Thymus (tissue), 11 donors: Measurements from ENCODE around the gene ASTN1. TPM values are rescaled to one million over a fixed set of nuclear protein-coding genes. Genes with fewer than 3 reads are reported as not detected.

ENCODE experiments used
- DNase-seq, 9 donors: peaks; one replicate each; pipeline ENCODE4 v3.0.0-alpha.2; 2013; ENCODE audit warnings: low spot score in 9 of 9, low read depth in 6 of 9, missing footprints in 1 of 9
- H3K27ac ChIP-seq, 2 donors: one replicate each; pipeline ENCODE4 v1.5.1; 2013; ENCODE audit warnings: control low read depth in 1 of 2, low read depth in 1 of 2, low read length in 1 of 2, mild to moderate bottlenecking in 1 of 2, moderate library complexity in 1 of 2
- H3K27me3 ChIP-seq, 2 donors: one replicate each; pipeline ENCODE4 v1.5.1; 2013; ENCODE audit warnings: low read length in 1 of 2; ENCODE audit not compliant: control insufficient read depth in 2 of 2, insufficient read depth in 1 of 2
- H3K36me3 ChIP-seq, 2 donors: one replicate each; pipeline ENCODE4 v1.5.1; 2013; ENCODE audit warnings: low read length in 1 of 2, mild to moderate bottlenecking in 1 of 2, moderate library complexity in 1 of 2; ENCODE audit not compliant: control insufficient read depth in 2 of 2, insufficient read depth in 2 of 2
- H3K4me1 ChIP-seq, 2 donors: one replicate each; pipeline ENCODE4 v1.5.1; 2013; ENCODE audit warnings: low read length in 2 of 2; ENCODE audit not compliant: control insufficient read depth in 2 of 2, insufficient read depth in 2 of 2
- H3K4me3 ChIP-seq, 2 donors: one replicate each; pipeline ENCODE4 v1.5.1; 2013; ENCODE audit warnings: low read length in 2 of 2, control low read depth in 1 of 2, mild to moderate bottlenecking in 1 of 2
- H3K9me3 ChIP-seq, 2 donors: one replicate each; pipeline ENCODE4 v1.5.1; 2013; ENCODE audit warnings: low read length in 1 of 2, mild to moderate bottlenecking in 1 of 2; ENCODE audit not compliant: control insufficient read depth in 2 of 2, insufficient read depth in 1 of 2
- WGBS: extraction: QIAGEN DNeasy Blood & Tissue Kit; methylation state at CpG from one replicate; pipeline ENCODE4 v1.1.7; 2013; 5-methylcytosine and 5-hydroxymethylcytosine counted together
- polyA plus RNA-seq: library from polyadenylated mRNA; stranded (reverse); fragments of 200-250 nt; gene quantifications from one replicate; pipeline ENCODE4 v1.2.3, GENCODE V29; 2013
- total RNA-seq: library from RNA; stranded (reverse); fragments of 120-200 nt; gene quantifications from one replicate; pipeline ENCODE4 v1.2.4, GENCODE V29; 2013
- donor health status: healthy.

ASTN1 gene
- total and polyA plus RNA-seq, 2 donors, result 0.09 to 0.24 TPM

DNA sequence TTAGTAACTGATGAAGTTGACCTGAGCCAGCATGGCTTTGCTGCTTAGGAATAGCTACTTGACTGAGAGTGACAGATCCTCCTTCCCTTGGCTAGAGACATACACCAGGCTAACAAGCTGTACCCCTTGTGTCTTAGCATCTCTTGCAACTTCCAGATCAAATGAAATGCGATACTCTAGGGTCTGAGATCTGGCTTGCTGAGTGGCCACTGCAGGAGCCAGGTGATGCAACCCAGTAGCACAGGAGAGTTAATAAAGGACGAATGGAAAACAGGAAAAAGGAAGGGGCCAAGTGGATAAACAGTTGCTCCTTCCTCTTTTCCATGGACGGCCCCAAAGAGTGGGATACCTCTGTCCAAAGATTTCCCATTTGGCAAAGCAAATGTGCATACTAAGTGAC is 38.2 kb downstream of the ASTN1 start:
- H3K36me3 ChIP-seq, result no peaks in the 10 kb centered on the region
- H3K9me3 ChIP-seq, result no peaks in the 10 kb centered on the region
- no peak overlapping the region for H3K27ac ChIP-seq
- H3K4me1 ChIP-seq, result no peaks in the 10 kb centered on the region
- DNase-seq, result no peak
- WGBS, result 47% methylated on average over 3 of the region's 3 CpGs
- no peak overlapping the region for H3K4me3 ChIP-seq
- no peaks in the 10 kb centered on the region for H3K27me3 ChIP-seq

DNA sequence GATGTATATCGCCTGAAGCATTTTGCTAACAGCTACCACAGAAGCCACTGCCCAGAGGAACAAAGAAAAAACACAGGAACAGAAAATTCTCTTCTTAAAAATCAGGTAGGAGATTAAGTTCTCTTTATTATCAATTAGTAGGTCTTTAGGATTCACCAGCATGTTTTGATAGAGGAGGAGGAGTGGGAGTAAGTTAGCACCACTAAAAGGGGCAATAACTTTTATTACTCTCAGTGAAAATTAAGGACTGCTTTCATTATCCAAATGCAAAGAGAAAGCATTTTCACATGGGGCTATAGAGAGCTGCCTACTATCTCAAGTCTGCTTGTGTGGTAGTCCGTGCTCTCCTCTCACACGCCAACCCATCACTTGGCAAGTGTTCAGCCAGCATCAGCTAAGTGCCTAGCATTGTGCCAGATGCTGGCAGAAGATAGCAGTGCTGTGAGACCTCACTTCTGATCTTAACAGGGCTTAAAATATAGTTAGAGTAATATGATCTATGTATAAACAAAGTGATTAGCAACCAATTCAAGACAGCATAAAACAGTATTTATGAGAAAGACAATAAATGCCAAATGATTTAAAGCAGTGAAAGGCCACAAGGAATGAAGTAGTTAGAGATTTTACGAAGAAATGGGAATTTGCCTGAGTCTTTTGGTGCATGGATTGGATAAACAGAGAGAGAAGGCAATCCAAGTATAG is 39.8 kb downstream of the ASTN1 start:
- H3K27ac ChIP-seq, result no peak overlapping the region
- no peak for DNase-seq
- no peaks in the 10 kb centered on the region for H3K36me3 ChIP-seq
- 93% methylated on average over 4 of the region's 4 CpGs for WGBS
- H3K4me3 ChIP-seq, result no peak overlapping the region
- no peaks in the 10 kb centered on the region for H3K27me3 ChIP-seq
- H3K9me3 ChIP-seq, result no peaks in the 10 kb centered on the region
- H3K4me1 ChIP-seq, result no peaks in the 10 kb centered on the region

DNA sequence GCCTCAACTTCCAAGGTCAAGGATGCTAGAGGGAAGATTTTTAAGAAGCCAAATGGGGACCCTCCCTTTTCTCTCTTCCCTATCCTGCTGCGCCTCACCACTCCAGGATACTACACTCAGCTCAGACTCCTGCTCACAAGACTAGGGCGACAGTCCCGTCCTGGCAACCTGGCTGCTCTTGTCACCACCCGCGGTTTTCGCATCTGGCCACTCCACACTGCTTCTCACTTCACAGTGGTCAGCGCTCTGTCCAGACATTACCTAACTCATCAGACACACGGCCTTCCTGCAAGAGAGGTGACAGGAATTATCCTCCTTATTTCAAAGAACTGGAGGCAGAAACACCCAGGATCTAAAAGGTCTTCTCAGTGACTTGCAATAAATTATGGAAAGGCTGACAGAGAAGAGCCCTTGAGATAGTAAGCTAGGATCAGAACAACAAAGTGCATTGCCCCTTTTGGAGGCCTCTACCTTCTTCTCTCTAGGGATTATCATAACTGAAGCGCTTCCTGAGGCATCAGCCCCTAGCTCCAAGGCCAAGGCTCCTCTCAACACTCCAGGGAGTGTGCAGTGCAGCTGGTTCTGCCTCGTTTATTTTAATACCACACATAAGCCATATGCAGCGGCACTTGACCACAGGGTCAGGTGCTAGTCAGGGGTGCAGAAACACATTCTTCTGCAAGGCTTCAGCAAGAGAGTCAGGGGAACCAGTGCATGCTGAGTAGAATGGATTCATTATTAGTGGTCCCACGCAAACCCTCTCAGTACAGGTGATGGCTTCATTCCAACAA is 41.9 kb downstream of the ASTN1 start:
- Histone ChIP-seq H3K4me3 (no peak overlapping the region), H3K27ac (no peak overlapping the region), H3K27me3 (no peaks in the 10 kb centered on the region), H3K4me1 (no peaks in the 10 kb centered on the region), H3K36me3 (no peaks in the 10 kb centered on the region), H3K9me3 (no peaks in the 10 kb centered on the region)
- DNase-seq, result no peak
- 92% methylated on average over 12 of the region's 12 CpGs for WGBS

DNA sequence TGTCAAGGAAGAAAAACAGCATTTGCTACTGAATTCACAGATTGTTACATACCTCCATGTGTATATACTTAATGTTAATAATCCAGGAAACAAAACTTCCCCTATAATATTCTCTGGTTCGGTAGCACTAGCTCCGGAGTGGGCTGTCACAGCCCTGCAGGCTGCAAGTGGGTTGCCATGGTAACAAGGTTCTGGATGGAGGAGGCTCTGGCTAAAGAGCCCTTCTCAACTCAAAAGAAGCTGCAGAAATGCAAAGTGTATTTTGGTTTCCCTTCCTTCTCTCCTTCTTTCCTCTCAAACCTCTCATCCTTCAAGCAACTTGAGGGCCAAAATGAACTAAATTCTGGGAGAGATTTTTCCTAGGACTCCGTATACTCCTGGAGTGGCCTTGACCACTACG is 45.2 kb downstream of the ASTN1 start:
- Histone ChIP-seq H3K27me3 (no peaks in the 10 kb centered on the region), H3K27ac (no peak overlapping the region), H3K36me3 (no peaks in the 10 kb centered on the region), H3K9me3 (no peaks in the 10 kb centered on the region), H3K4me3 (no peak overlapping the region), H3K4me1 (no peaks in the 10 kb centered on the region)
- DNase-seq, result no peak
- WGBS, result 65% methylated on average over 4 of the region's 4 CpGs

DNA sequence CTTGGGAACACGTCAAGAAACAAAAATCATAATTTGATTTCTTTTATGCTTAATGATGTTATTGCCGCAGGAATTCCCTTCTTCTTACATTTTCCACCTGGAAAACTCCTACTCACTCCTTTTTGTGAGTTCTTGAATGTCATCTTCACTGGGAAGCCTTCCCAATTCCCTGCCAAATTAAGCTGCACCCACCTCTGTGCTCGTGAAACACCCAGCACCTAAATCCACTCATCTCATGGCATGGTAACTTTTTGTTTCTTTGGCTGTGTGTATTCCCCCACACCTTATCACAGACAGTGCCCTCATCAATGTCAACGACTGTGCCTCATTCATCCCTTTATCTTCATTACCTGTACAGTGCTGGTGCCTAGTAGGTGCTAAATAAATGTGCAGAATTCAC is 45.6 kb downstream of the ASTN1 start:
- 80% methylated on average over 4 of the region's 4 CpGs for WGBS
- Histone ChIP-seq H3K36me3 (no peaks in the 10 kb centered on the region), H3K27ac (no peak overlapping the region), H3K4me1 (no peaks in the 10 kb centered on the region), H3K4me3 (no peak overlapping the region), H3K9me3 (no peaks in the 10 kb centered on the region), H3K27me3 (no peaks in the 10 kb centered on the region)
- DNase-seq, result no peak

DNA sequence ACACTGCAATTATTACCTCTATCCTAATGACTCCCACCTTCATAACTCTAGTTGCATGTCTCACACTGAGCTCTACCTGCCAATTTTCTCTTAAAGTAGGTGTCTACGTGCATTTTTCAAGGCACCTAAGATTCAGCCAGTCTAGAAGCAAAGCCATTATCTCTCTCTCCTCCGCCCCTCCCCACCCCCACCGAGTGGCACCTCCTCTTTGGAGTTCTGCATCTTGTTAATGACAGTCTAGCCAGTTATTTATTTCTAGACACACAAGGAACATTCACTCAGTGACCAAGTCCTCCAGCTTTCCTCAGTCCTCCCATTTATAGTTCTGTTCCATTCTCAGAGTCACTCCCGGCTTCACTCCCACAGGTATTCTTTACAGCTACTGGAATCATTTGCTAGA is 47.6 kb downstream of the ASTN1 start:
- WGBS, result 91% methylated on average over 4 of the region's 4 CpGs
- no peaks in the 10 kb centered on the region for H3K27me3 ChIP-seq

DNA sequence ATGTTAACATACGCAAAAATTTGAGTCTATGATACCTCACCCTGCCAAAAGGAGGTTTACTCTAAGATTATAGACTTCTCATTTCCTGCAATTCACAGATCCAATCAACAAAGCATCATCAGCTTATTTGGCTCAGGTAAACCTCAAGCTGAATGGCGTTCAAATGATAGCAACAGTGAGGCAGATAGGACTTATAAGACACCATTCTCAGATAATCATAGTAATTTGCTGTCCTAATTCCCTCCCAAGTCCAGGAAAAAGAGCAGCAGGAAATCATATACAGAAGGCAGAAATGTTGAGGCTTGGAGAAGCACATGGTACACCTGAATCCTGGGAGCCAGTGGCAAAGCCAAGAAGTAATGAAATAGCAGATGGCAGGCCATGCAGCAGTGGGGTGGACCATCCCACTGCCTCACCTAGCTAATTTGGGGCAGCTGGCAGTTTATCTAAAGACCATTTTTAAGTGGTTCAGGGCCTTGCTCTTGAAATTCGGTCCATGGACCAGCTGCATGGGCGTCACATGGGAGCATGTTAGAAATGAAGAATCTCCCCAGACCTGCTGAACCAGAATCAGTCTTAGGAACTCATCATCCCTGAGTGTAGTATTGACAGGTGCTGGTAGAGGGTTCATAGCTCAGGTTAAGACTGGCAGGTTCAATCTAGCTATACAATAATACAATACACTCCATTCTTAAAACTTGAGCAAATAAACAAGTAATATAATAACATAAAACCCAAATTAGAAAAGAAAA is 57.7 kb downstream of the ASTN1 start:
- H3K27me3 ChIP-seq, result no peaks in the 10 kb centered on the region
- no peaks in the 10 kb centered on the region for H3K4me1 ChIP-seq
- no peaks in the 10 kb centered on the region for H3K9me3 ChIP-seq
- WGBS, result 91% methylated on average over 4 of the region's 4 CpGs
- H3K27ac ChIP-seq, result no peak overlapping the region
- no peak for DNase-seq
- no peak overlapping the region for H3K4me3 ChIP-seq
- no peaks in the 10 kb centered on the region for H3K36me3 ChIP-seq

More for the DNA sequence above, 47.6 kb downstream of the ASTN1 start:
- Histone ChIP-seq H3K27ac (no peak overlapping the region), H3K4me3 (no peak overlapping the region), H3K4me1 (no peaks in the 10 kb centered on the region), H3K9me3 (no peaks in the 10 kb centered on the region), H3K36me3 (no peaks in the 10 kb centered on the region)
- no peak for DNase-seq

DNA sequence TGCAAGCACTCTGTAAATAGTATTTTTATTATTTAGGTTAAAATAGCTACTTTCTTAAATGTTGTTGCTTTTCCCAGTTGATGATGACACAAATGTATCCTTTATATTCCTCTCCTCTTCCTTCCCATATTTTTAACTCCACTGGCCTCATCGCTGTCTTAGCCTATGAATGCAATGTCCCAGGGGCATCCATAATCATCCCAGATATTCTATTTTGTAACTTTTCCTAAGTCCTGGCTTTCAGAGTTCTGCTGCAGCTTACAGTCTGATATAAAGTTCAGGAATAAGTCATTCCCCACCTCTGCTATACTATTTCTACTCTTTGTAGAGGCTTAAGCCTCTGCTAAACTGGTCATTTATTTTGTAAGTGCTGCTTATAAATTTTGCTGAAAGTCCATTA is 58.3 kb downstream of the ASTN1 start:
- no peaks in the 10 kb centered on the region for H3K36me3 ChIP-seq
- no peak overlapping the region for H3K4me3 ChIP-seq
- 94% methylated on average over 1 of the region's 1 CpG for WGBS
- H3K27ac ChIP-seq, result no peak overlapping the region
- DNase-seq, result no peak
- H3K27me3 ChIP-seq, result no peaks in the 10 kb centered on the region
- H3K4me1 ChIP-seq, result no peaks in the 10 kb centered on the region
- no peaks in the 10 kb centered on the region for H3K9me3 ChIP-seq
